KMS-11 (cell line): ENCODE data around the gene FHAD1.

ENCODE experiments used
- H2AFZ ChIP-seq: fragments of 200-600 bp; sonication (generic); 2 replicates; pipeline ENCODE4 v1.6.1; 2016; ENCODE audit warnings: antibody characterized with exemption, mixed run types, low read depth
- H3K27ac ChIP-seq: fragments of 200-600 bp; sonication (generic); 2 replicates; pipeline ENCODE4 v1.6.1; 2016; ENCODE audit warnings: mild to moderate bottlenecking, mixed run types
- H3K27me3 ChIP-seq: fragments of 200-600 bp; sonication (generic); 2 replicates; pipeline ENCODE4 v1.6.1; 2017; ENCODE audit warnings: mild to moderate bottlenecking, low read depth, mixed run types, moderate library complexity; ENCODE audit not compliant: insufficient read depth
- H3K36me3 ChIP-seq: fragments of 200-600 bp; sonication (generic); 2 replicates; pipeline ENCODE4 v1.6.1; 2017; ENCODE audit warnings: mild to moderate bottlenecking, mixed run types; ENCODE audit not compliant: insufficient read depth
- H3K4me1 ChIP-seq: fragments of 200-600 bp; sonication (generic); 2 replicates; pipeline ENCODE4 v1.6.1; 2016; ENCODE audit warnings: mild to moderate bottlenecking, low read depth, mixed run types; ENCODE audit not compliant: poor library complexity, severe bottlenecking
- H3K4me2 ChIP-seq: fragments of 200-600 bp; sonication (generic); 2 replicates; pipeline ENCODE4 v1.7.0; 2016; ENCODE audit warnings: mild to moderate bottlenecking, mixed run types
- H3K4me3 ChIP-seq: fragments of 200-600 bp; sonication (generic); IDR thresholded peaks from 2 replicates; pipeline ENCODE4 v1.6.1; 2017; ENCODE audit warnings: low read depth, low read length, mixed read lengths; ENCODE audit not compliant: insufficient read depth
- H3K79me2 ChIP-seq: fragments of 200-600 bp; sonication (generic); 2 replicates; pipeline ENCODE4 v1.6.1; 2016; ENCODE audit warnings: low read depth, mixed run types; ENCODE audit not compliant: insufficient read depth
- H3K9ac ChIP-seq: fragments of 200-600 bp; sonication (generic); 2 replicates; pipeline ENCODE4 v1.6.1; 2016; ENCODE audit warnings: mild to moderate bottlenecking, mixed run types
- H4K20me1 ChIP-seq: fragments of 200-600 bp; sonication (generic); 2 replicates; pipeline ENCODE4 v1.6.1; 2016; ENCODE audit warnings: mild to moderate bottlenecking, mixed run types; ENCODE audit not compliant: insufficient read depth
- CTCF ChIP-seq: fragments of 200-600 bp; sonication (generic); conservative IDR thresholded peaks from 2 replicates; pipeline ENCODE4 v1.6.1; 2017; ENCODE audit warnings: low read depth, mild to moderate bottlenecking, antibody characterized with exemption, low read length, moderate library complexity, mixed read lengths

The FHAD1 gene

GRCh38 chr1:15445390-15446122, 198.5 kb downstream of the FHAD1 start:
- H2AFZ ChIP-seq, result no peak overlapping the region
- TF ChIP-seq CTCF, result no peak
- no peaks in the 10 kb centered on the region for H3K27me3 ChIP-seq
- H3K79me2 ChIP-seq, result no peaks in the 10 kb centered on the region
- H3K4me3 ChIP-seq, result no peak overlapping the region
- H3K27ac ChIP-seq, result no peak overlapping the region
- H3K4me1 ChIP-seq, result no peaks in the 10 kb centered on the region
- H4K20me1 ChIP-seq, result no peaks in the 10 kb centered on the region
- no peak overlapping the region for H3K4me2 ChIP-seq
- no peak overlapping the region for H3K9ac ChIP-seq
- H3K36me3 ChIP-seq, result no peaks in the 10 kb centered on the region

GRCh38 chr1:15446212-15446611, 199.2 kb downstream of the FHAD1 start:
- H3K4me3 ChIP-seq, result no peak overlapping the region
- no peaks in the 10 kb centered on the region for H3K36me3 ChIP-seq
- no peaks in the 10 kb centered on the region for H3K27me3 ChIP-seq
- no peak overlapping the region for H2AFZ ChIP-seq
- no peak overlapping the region for H3K27ac ChIP-seq
- H3K79me2 ChIP-seq, result no peaks in the 10 kb centered on the region
- H3K4me1 ChIP-seq, result no peaks in the 10 kb centered on the region
- H4K20me1 ChIP-seq, result no peaks in the 10 kb centered on the region
- no peak overlapping the region for H3K4me2 ChIP-seq
- no peak for TF ChIP-seq CTCF
- H3K9ac ChIP-seq, result no peak overlapping the region
